GM21447 (cell line): Measurements from ENCODE around the gene PEX14.
"Not testable (repeated sequence)": the region's sequence is repeated elsewhere in the genome, so short reads cannot be mapped to it uniquely, and the experiment has no call there.

Source experiments
- ATAC-seq: cut with Tn5 transposase; IDR thresholded peaks from one replicate; pipeline ENCODE4 v1.9.1; 2021; ENCODE audit not compliant: unreplicated experiment

The PEX14 gene

GRCh38 chr1:10450156-10450814, 24.5 kb upstream of the PEX14 start:
- no peak for ATAC-seq

DNA sequence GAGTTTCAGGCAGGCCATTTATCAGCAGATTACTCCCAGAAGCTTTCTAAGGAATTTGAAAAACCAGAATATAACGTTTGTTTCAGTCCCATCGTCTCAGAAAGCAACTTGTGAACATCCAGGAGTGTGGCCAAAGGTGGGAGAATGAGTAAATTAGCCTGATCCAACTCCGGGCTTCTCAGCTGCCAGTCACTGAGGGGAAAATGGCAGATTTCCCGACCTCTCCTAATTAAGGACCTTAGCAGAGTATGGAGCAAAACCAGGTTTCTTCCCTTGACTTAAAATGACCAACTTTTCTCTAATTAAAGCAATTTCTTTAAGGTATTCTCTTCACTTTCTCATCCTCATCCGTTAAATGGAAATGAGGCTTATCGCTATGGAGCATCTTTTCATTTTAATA, 23.9 kb upstream of the PEX14 start:
- no peak for ATAC-seq

DNA sequence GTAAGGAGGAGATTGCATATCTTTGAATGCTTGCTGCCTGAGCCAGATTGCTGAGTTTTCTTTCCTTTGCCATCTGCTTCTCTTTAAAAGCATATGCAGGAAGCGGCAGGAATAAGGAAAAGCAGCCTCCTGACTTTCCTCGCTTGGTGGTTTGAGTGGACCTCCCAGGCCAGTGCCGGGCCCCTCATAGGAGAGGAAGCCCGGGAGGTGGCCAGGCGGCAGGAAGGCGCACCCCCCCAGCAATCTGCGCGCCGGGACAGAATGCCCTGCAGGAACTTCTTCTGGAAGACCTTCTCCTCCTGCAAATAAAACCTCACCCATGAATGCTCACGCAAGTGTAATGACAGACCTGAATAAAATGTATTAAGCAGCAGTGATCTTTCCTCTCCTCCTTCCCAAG, 23.5 kb upstream of the PEX14 start:
- ATAC-seq, result no peak

DNA sequence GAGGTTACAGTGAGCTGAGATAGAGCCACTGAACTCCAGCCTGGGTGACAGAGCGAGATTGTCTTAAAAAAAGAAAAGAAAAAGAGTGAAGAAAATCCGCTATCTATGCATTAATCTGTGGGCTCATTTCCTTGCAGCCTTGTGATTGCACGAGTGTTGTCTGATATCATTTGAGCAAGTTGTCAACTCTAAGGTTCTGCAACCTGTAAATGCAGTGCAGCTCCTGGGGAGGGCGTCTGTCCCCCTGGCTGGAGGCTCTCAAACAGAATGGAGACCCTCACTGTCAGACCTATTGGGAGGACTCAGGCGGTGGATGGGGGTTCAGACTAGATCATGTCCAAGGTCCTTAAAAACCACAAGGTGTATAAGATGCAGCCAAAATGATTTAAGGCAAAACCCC, 18.7 kb upstream of the PEX14 start:
- no peak for ATAC-seq

GRCh38 chr1:10456661-10457060, 18.1 kb upstream of the PEX14 start:
- no peak for ATAC-seq

- ATAC-seq, result not testable (repeated sequence)
Observed at GRCh38 chr1:10457462-10457861, 17.3 kb upstream of the PEX14 start.

DNA sequence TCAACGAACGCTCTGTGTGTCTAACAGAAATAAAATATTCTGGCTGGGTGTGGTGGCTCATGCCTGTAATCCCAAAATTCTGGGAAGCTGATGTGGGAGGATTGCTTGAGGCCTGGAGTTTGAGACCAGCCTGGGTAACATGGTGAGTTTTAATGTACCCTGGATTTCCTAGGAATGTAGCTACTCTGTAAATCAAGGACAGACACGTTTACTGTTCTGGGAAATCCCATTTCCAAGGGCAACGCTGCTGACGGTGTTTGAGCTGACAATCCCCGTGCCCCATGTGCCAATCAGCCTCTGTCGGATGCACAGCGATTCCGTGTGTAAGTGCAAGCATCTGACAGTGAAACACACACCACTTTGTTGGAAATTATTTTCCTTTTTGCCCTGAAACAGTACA, 16.9 kb upstream of the PEX14 start:
- ATAC-seq, result no peak

DNA sequence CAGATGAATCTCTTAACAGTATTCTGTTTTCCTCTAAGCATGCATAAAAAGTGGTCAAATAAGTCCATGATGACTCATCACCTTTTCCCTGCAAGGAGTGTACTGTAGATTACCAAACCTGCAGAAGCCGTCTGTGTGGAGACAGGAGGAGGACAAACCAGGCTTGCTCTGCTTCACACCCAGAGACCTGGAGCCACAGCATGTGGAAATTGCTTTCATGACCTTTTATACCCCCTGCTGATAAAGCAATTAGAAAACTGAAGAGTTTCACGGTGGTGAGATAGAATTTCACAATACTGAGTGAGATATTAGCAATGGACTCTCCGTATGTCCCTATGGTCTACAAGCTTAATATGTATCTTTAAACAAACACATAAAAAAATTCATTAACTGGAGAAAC, 15.6 kb upstream of the PEX14 start:
- no peak for ATAC-seq

DNA sequence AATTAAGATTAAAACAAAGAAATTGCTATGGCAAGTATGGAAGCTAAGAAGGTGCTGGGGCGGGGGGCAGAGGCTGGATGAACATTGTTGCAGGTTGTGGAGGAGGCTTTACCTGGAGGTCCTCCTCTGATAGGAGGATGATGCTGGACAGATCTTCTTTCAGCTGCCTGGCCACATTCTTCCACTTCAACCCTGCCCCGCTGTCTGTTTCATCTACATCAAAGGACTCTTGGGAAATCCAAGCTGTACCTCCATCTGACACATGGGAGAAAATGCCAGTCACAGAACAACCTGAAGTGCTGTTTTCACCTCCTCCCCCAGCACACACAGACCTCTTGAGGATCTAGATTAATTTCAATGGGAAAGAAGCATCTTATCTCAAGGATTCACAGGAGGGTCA, 7.7 kb upstream of the PEX14 start:
- no peak for ATAC-seq

- ATAC-seq, result no peak
Observed at GRCh38 chr1:10470043-10470442, 4.7 kb upstream of the PEX14 start.

DNA sequence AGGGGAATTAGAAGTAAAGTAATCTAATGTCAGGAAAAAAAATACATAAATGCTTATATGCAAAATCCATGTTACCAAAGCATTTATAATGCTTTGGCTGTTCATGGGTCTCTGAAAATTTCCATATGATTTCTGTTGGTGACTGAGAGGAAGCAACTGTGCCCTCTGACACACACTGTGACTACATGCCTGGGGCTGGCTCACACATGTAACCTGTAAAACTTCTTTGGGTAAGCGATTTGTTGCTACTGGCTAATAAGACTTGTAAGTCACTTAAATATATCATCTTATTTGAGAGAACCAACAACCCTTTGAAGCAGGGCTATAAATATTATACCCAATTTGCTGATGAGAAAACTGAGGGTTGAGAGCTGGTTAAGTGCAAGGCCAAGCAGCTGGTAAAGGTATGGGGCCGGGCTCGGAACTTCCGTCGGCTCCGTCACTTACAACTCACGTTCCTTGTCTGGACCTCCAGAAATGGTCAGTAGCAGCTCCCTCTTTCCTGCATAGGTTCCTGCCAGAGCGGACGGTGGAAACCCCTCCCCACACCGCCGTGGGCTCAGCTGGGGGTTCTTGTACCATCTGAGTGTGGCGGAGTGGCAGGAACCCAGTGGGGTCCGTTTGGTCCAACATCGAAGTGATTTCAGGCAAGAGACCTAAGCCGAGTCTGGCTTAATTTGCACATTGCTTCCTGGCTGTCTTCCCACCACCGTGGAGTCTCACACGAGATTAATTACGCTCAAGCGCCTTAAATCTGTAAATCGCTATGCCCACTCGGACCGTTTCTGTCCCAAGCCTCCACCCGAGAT, 3.1 kb upstream of the PEX14 start:
- ATAC-seq, result no peak

DNA sequence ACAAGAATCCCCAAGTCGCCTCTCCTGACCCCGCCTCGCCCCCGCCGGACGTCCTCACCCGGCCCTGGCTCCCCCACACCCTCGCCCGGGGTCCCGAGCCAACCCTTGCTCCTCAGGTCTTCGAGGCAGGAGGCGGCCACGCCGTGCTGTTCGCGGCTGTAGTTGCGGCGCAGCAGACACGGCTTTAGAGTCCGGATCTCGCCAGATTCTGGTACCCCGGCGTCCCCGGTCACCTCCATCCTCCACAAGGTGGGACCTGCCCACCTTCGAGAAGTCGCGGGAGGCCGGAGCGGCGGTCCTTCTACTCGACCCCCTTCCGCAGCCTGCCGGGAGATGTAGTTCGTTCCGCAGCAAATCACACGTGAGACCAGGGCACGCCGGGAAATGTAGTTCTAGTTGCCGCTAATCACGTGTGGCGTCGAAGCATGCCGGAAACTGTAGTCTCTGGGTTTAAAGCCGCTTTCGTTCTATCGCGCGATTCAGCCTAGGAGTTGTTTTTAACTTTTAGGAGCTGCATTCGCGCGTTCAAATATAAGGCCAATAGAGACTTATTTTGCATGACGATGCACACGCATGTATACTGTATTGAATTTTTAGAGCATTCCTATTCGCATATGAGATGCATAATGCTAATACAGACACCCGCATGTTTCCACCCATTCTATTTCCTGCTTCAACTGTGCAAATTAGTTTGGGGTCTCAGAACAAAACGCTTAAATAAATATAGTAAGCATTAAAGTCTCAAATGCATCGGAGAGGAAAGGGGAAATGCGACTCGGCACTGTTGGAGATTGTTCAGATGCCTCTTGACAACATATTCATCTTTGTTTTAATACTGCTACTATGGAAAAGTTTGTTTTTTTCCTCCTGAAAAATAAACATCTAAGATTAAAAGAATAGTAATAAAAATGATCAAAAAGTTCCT, 2.3 kb upstream of the PEX14 start, which contains the start of gene DFFA:
TSS of gene DFFA (minus strand) at position 310 of the 925 bp plus-strand sequence. CDS start at position 239, 71 bp downstream.
- peak; percentile 79 for ATAC-seq

GRCh38 chr1:10473145-10473765, 1.5 kb upstream of the PEX14 start:
- ATAC-seq, result no peak

- not testable (repeated sequence) for ATAC-seq
Observed at GRCh38 chr1:10474309-10474612, 489 bp upstream of the PEX14 start.

- ATAC-seq, result no peak
Observed at GRCh38 chr1:10475510-10475909, 760 bp downstream of the PEX14 start.

DNA sequence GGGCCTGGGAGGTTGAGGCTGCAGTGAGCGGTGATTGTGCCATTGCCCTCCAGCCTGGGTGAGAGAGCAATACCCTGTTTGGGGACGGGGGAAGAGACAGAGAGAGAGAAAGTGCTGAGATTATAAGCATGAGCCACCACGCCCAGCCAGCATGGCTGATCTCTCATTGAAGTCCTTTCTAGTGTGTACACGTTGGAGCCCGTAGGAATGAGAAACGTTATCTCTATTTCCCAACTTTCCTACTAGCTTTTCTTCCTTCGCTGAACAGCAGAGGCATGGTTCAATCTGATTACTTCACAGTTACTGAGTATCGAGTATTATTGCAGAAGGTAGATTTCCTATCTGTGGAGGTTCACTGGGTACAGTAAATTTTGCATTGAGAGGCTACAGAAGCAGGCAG, 4.5 kb downstream of the PEX14 start:
- ATAC-seq, result no peak

DNA sequence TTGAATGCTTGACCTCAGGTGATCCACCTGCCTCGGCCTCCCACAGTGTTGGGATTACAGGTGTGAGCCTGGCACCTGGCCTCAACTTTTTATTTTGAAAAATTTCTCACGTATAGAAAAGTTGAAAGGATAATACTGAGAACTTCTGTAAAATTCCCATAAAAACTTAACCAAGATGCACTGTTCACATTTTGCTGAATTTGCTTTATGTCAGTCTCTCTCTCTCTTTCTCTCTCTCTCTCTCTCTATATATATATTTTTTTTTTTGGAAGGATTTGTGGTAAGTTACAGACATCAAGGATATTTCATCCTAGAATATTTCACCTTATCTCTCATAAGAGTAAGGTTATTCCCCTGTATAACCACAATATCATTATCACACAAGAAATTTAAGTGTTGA, 5.9 kb downstream of the PEX14 start:
- ATAC-seq, result no peak

- no peak for ATAC-seq
Observed at GRCh38 chr1:10484521-10484920, 9.8 kb downstream of the PEX14 start.

GRCh38 chr1:10489291-10490055, 14.7 kb downstream of the PEX14 start:
- ATAC-seq, result no peak

GRCh38 chr1:10490286-10490970, 15.7 kb downstream of the PEX14 start:
- ATAC-seq, result no peak
